Loucy (cell line): Measurements from ENCODE around the gene TRPV3.

Source experiments
- H2AFZ ChIP-seq: fragments of 200-600 bp; sonication (generic); 2 replicates; pipeline ENCODE4 v1.6.0; 2016; ENCODE audit warnings: antibody characterized with exemption, mild to moderate bottlenecking, low read length, moderate library complexity
- H3F3A ChIP-seq: fragments of 200-600 bp; 2 replicates; pipeline ENCODE4 v1.6.0; 2016; ENCODE audit warnings: antibody characterized with exemption, low read depth, mild to moderate bottlenecking
- H3K27me3 ChIP-seq: fragments of 200-600 bp; sonication (generic); 2 replicates; pipeline ENCODE4 v1.6.1; 2014; ENCODE audit warnings: low read length, mild to moderate bottlenecking; ENCODE audit not compliant: insufficient read depth, poor library complexity, severe bottlenecking
- H3K36me3 ChIP-seq: fragments of 200-600 bp; sonication (generic); 2 replicates; pipeline ENCODE4 v1.6.1; 2016; ENCODE audit warnings: low read length; ENCODE audit not compliant: insufficient read depth
- H3K4me1 ChIP-seq: fragments of 200-600 bp; sonication (generic); 2 replicates; pipeline ENCODE4 v1.5.1; 2014; ENCODE audit warnings: low read length, mild to moderate bottlenecking; ENCODE audit not compliant: insufficient read depth, poor library complexity, severe bottlenecking
- H3K4me2 ChIP-seq: fragments of 200-600 bp; sonication (generic); 2 replicates; pipeline ENCODE4 v1.6.0; 2014; ENCODE audit warnings: antibody characterized with exemption, low read length, low read depth, mild to moderate bottlenecking; ENCODE audit not compliant: poor library complexity, severe bottlenecking
- H3K4me3 ChIP-seq: fragments of 200-600 bp; sonication (generic); 2 replicates; pipeline ENCODE4 v1.5.1; 2014; ENCODE audit warnings: low read length, mild to moderate bottlenecking, mixed read lengths; ENCODE audit not compliant: poor library complexity, severe bottlenecking
- H3K79me2 ChIP-seq: fragments of 200-600 bp; sonication (generic); 2 replicates; pipeline ENCODE4 v1.6.1; 2014; ENCODE audit warnings: low read length; ENCODE audit not compliant: insufficient read depth
- H3K9ac ChIP-seq: fragments of 200-600 bp; sonication (generic); 2 replicates; pipeline ENCODE4 v1.6.0; 2014; ENCODE audit warnings: mild to moderate bottlenecking, low read depth, low read length, moderate library complexity; ENCODE audit not compliant: poor library complexity, severe bottlenecking
- H3K9me2 ChIP-seq: fragments of 200-600 bp; sonication (generic); replicated peaks from 2 replicates; pipeline ENCODE4 v1.6.1; 2016; ENCODE audit warnings: low read depth, low read length, mixed read lengths
- H3K9me3 ChIP-seq: fragments of 200-600 bp; sonication (generic); 2 replicates; pipeline ENCODE4 v1.6.1; 2014; ENCODE audit warnings: mild to moderate bottlenecking, antibody characterized with exemption, low read length, low read depth; ENCODE audit not compliant: insufficient read depth
- H4K20me1 ChIP-seq: fragments of 200-600 bp; sonication (generic); 2 replicates; pipeline ENCODE4 v1.6.0; 2014; ENCODE audit warnings: antibody characterized with exemption, low read length, mild to moderate bottlenecking; ENCODE audit not compliant: insufficient read depth, poor library complexity, severe bottlenecking
- CTCF ChIP-seq: fragments of 200-600 bp; sonication (generic); conservative IDR thresholded peaks from 2 replicates; pipeline ENCODE4 v1.5.1; 2014; ENCODE audit warnings: mild to moderate bottlenecking, antibody characterized with exemption, low read length
- EZH2phosphoT487 ChIP-seq: fragments of 200-600 bp; IDR thresholded peaks from 2 replicates; pipeline ENCODE4 v1.6.1; 2018; ENCODE audit warnings: antibody characterized with exemption, mild to moderate bottlenecking, moderate library complexity, borderline replicate concordance

TRPV3 gene

GRCh38 chr17:3502466-3502865 is 55.1 kb downstream of the TRPV3 start:
- Histone ChIP-seq H3K4me2 (no peak overlapping the region), H3K4me1 (no peaks in the 10 kb centered on the region), H3K9ac (no peak overlapping the region), H3K4me3 (no peak overlapping the region), H3K27me3 (no peaks in the 10 kb centered on the region), H4K20me1 (no peaks in the 10 kb centered on the region), H3K36me3 (no peaks in the 10 kb centered on the region), H3K79me2 (no peaks in the 10 kb centered on the region), H3K9me3 (no peaks in the 10 kb centered on the region; the same call in 1 of the 2 replicates), H2AFZ (no peak overlapping the region), H3K9me2 (no peaks in the 10 kb centered on the region), H3F3A (no peaks in the 10 kb centered on the region)
- TF ChIP-seq CTCF = no peak
- no peak for TF ChIP-seq EZH2phosphoT487

- H3K27me3 ChIP-seq = no peaks in the 10 kb centered on the region
- H3F3A ChIP-seq = no peaks in the 10 kb centered on the region
- H3K4me1 ChIP-seq = no peaks in the 10 kb centered on the region
These were observed 56.3 kb downstream of the TRPV3 start for GRCh38 chr17:3501344-3501743.

GRCh38 chr17:3497101-3497500 is 60.5 kb downstream of the TRPV3 start:
- Histone ChIP-seq H3K79me2 (no peaks in the 10 kb centered on the region), H3K4me3 (no peak overlapping the region), H3K27me3 (no peaks in the 10 kb centered on the region), H3K36me3 (no peaks in the 10 kb centered on the region), H3K4me2 (no peak overlapping the region), H4K20me1 (no peaks in the 10 kb centered on the region), H3K9me2 (no peaks in the 10 kb centered on the region), H3K4me1 (no peaks in the 10 kb centered on the region), H3K9me3 (no peaks in the 10 kb centered on the region), H3K9ac (no peak overlapping the region), H2AFZ (no peak overlapping the region), H3F3A (no peaks in the 10 kb centered on the region)
- TF ChIP-seq CTCF = no peak

More at GRCh38 chr17:3501344-3501743, 56.3 kb downstream of the TRPV3 start:
- H3K9ac ChIP-seq = no peak overlapping the region
- no peaks in the 10 kb centered on the region for H3K36me3 ChIP-seq
- TF ChIP-seq CTCF = no peak
- no peak for TF ChIP-seq EZH2phosphoT487
- no peaks in the 10 kb centered on the region for H3K79me2 ChIP-seq
- H4K20me1 ChIP-seq = no peaks in the 10 kb centered on the region
- H3K4me2 ChIP-seq = no peak overlapping the region
- no peaks in the 10 kb centered on the region; the same call in 1 of the 2 replicates for H3K9me3 ChIP-seq
- H3K9me2 ChIP-seq = no peaks in the 10 kb centered on the region
- H3K4me3 ChIP-seq = no peak overlapping the region
- H2AFZ ChIP-seq = no peak overlapping the region
